Neural progenitor cell (in vitro differentiated cells): ENCODE data around the gene GFPT2.

Experiments
- CTCF ChIP-seq: fragments of 200-600 bp; sonication (generic); IDR thresholded peaks from 2 replicates; pipeline ENCODE4 v1.5.1; 2017; ENCODE audit warnings: antibody characterized with exemption, mild to moderate bottlenecking
- EZH2 ChIP-seq: fragments of 200-600 bp; sonication (generic); IDR thresholded peaks from 2 replicates; pipeline ENCODE4 v1.6.1; 2017; ENCODE audit warnings: antibody characterized with exemption, mild to moderate bottlenecking, moderate library complexity
- EZH2phosphoT487 ChIP-seq: fragments of 200-600 bp; sonication (generic); IDR thresholded peaks from 2 replicates; pipeline ENCODE4 v1.6.1; 2017; ENCODE audit warnings: antibody characterized with exemption

- TF ChIP-seq CTCF (no peak), EZH2 (no peak), EZH2phosphoT487 (no peak)
Observed at GRCh38 chr5:180302256-180302655, 50.9 kb downstream of the GFPT2 start.
